A549 treated with Hydrocortisone at 1 μM for 4 hours (cell line): ENCODE measurements around the gene ZNF426. TPM values are rescaled to one million over a fixed set of nuclear protein-coding genes. Genes with fewer than 3 reads are reported as not detected.

Source experiments
- total RNA-seq: library from RNA; stranded (reverse); fragments of 200-300 nt; extraction: Qiagen RNA extraction; gene quantifications from 5 replicates; pipeline ENCODE4 v1.2.3, GENCODE V29; 2022

Gene ZNF426
- 0.56 to 1.4 TPM (median 0.99 TPM) in 5 replicates for total RNA-seq

GRCh38 chr19:9538183-9539058, at the start of gene ZNF426:
TSS of gene ZNF426 (minus strand) at chr19:9538645. CDS start at chr19:9536232, 2,413 bp downstream.

GRCh38 chr19:9584073-9584833, 45.8 kb upstream of the ZNF426 start, which contains the start of gene ZNF121:
TSS of gene ZNF121 (minus strand) at chr19:9584504. CDS start at chr19:9568097, 16,407 bp downstream.

GRCh38 chr19:9498183-9498902, 40.1 kb downstream of the ZNF426 start, which contains the start of gene ZNF560:
TSS of gene ZNF560 (minus strand) at chr19:9498616. CDS start at chr19:9475313, 23,303 bp downstream.

Other genes with a start within 250 kb of the ZNF426 start
- 0.85 to 1.4 TPM (median 1.3 TPM) in 5 replicates for gene ZNF699, start 228.8 kb downstream of the ZNF426 start, total RNA-seq
- 4.5 to 5.6 TPM (median 4.7 TPM) in 5 replicates for gene ZNF559, start 214.5 kb downstream of the ZNF426 start, total RNA-seq
- gene ZNF177, start 175.6 kb downstream of the ZNF426 start, total RNA-seq = 0.43 to 0.76 TPM (median 0.58 TPM) in 5 replicates
- 2.9 to 4.4 TPM (median 3.4 TPM) in 5 replicates for gene ZNF266, start 103.1 kb downstream of the ZNF426 start, total RNA-seq
- gene ZNF560, start 40.0 kb downstream of the ZNF426 start, total RNA-seq = not detected in 5 replicates
- 3.0 to 4.5 TPM (median 3.0 TPM) in 5 replicates for gene ZNF121, start 45.9 kb upstream of the ZNF426 start, total RNA-seq
- 7.5 to 17.1 TPM (median 8.7 TPM) in 5 replicates for gene ZNF561, start 82.6 kb upstream of the ZNF426 start, total RNA-seq
- gene ZNF562, start 136.5 kb upstream of the ZNF426 start, total RNA-seq = 5.2 to 9.3 TPM (median 5.9 TPM) in 5 replicates
- gene ZNF846, start 230.1 kb upstream of the ZNF426 start, total RNA-seq = 1.1 to 1.5 TPM (median 1.3 TPM) in 5 replicates